Mesenteric fat pad (tissue), 1 donor: ENCODE measurements around the gene MAPK8IP1. TPM values are rescaled to one million over a fixed set of nuclear protein-coding genes. Genes with fewer than 3 reads are reported as not detected.
"Not testable (repeated sequence)": the region's sequence is repeated elsewhere in the genome, so short reads cannot be mapped to it uniquely, and the experiment has no call there.

Source experiments
- DNase-seq: peaks from one replicate; pipeline ENCODE4 v3.0.0-alpha.2; 2020; ENCODE audit warnings: low spot score
- total RNA-seq: library from RNA; stranded (reverse); fragmentation: NEBNext Ultra II Directional; extraction: Animal tissue kit (Norgen Biotek cat#: 25700); gene quantifications from one replicate; pipeline ENCODE4 v1.2.1, GENCODE V29; 2021
- donor health status: DM: yes; HTN: yes; CAD: no.

Gene MAPK8IP1
- total RNA-seq, 1 donor from 2014 or later, result 4.2 TPM

DNA sequence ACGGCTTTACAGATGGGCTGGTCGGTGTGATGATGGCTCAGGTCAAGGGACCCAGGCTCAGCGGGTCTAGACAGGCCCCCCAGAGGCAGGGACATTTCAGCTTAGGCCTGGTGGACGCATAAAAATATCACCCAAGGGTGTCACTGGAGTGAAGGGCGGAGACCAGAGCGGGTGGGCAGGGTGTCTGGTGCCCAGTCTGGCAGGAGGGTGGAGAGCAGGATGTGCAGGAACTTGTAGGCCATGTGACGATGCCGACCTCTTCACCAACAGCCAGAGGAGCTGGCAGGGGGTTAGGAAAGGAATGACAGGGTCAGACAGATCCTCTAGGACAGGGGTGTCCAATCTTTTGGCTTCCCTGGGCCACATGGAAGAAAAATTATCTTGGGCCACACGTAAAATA lies 4.5 kb downstream of the MAPK8IP1 start:
- no peak for DNase-seq

DNA sequence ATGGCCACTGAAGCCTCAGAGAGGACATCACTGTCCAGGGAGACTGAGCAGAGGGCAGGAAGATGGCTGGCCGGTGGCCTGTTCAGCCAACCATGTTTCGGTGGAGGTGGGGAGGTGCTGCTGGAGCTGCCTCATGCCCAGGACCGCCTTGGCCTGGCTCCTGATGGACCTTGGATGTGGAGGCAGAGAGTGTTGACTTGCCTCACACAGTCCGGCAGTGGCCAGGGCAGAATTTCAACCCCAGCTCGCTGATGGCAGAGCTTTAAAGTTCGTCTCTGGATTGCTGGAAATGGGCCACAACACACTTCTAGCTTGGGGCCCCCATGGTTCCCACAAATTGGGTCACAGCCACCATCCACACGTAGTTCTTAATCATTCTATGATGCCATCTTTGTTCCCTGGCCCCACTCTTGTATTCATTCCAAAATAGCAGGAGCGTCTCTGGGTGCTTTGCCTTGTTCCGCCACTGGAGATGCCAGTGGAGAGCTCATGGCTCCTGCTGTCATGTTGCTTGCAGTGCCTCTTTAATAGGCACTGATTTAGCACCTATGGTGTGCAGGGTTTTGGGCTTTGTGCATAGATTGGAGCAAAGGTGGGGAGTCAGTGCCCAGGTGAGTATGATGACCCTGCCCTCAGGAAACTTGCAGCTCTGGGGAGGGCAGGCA lies 5.6 kb downstream of the MAPK8IP1 start:
- no peak for DNase-seq

DNA sequence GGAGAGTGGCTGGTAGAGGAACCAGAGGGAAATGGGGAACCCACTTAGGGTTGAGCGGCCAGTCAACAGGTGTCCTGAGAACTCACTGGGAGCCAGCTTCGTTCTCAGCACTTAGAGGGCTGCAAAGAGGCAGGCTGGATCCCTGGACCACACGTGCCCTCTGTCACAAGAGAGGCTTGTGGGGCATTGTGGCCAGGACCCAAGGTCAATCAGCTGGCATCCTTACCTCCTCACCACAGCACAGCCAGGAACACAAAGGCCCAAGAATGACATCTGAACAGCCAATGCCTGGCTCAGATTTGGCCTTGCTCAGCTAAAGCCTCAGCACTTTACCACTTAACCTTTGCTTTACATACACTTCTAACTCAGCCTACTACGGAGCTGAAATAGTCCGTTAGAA lies 7.4 kb downstream of the MAPK8IP1 start:
- no peak for DNase-seq

DNA sequence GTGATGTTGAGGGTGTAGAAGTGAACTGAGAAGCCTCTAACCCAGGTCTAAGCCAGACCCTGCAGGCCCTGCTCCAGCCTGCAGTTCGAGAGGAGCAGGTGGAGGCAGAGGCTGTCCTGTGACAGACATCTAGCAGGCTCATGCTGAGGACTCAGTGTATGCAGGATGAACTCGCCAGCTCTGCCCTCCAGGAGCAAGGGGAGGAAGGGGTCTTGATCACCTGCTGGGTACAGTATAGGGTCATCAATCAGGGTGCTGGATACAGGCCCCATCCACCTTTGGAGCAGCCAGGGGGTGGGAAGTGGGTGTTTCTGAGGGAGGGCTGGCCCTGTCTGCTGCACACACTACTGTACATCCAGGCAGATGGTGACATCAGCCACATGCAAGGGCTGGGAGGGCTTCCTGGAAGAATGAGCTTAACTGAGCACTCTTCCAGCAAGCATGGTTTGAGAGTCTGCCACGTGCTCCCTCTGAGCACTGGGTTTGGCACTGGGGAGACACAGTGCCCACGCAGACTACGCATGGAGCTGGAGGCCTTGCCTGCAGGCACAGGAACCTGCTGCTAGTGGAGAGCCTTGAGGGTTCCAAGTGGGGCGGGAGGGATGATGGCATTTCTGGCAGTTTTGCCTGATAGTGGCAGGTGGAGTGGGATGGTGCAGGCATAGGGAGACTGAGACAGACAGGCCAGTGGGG lies 9.2 kb downstream of the MAPK8IP1 start:
- DNase-seq, result no peak

DNA sequence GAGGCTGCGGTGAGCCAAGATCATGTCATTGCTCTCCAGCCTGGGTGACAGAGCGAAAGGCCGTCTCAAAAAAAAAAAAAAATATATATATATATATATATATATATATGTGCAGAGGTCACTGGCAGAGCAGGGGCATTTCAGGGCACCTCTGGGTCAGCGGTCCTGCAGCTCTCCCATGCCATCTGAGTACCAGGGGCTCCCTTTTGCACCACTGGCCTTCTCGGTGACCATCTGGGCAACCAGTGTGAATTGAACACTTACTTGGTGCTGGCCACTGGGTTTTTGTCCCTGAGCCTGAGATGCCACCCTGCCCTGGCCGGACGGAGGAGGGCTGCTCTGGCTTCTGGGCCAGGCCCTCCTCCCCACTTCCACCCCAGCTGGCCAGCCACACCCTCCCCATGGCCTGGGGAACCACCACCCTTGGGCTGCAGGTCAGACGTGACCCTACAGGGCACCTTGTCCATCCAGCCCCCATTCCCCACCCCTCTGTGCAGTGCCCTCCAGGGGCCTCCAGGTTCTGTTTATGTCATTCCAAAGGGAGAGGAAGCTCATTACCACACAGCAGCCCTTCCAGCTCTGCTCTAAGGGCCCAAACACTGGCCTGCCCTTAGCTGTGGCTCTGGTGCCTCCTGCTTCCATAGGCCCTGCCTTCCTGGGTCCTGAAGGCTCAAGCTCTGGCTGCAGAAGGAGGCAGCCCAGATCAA lies 10.3 kb downstream of the MAPK8IP1 start:
- DNase-seq, result no peak

DNA sequence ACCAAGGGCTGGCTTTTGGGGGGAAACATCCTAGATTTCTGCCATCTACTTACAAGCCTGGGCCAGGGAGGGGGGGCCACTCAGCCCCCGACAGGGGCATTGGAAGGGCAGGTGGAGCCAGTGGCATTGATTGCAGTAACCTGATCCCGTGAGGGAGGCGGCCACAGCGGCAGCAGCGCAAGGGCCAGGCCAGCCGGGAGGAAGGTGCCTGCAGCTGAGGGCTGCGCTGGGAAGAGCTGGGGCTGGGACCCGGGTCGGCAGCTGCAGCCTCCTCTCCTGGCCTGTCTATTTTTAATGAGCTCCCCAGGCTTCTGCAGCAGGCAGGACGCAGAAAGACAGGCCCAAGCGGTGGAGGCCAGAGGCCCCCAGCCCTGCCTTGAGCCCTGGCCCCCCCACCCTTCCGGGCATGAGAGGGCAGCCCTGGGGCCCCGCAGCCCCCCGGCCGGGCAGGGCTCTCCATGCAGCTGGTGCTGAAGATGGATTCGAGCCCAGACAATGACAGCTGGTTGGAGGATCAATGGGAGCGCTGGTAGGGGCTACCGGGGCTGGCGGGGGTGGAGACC lies 11.1 kb downstream of the MAPK8IP1 start:
- no peak for DNase-seq

DNA sequence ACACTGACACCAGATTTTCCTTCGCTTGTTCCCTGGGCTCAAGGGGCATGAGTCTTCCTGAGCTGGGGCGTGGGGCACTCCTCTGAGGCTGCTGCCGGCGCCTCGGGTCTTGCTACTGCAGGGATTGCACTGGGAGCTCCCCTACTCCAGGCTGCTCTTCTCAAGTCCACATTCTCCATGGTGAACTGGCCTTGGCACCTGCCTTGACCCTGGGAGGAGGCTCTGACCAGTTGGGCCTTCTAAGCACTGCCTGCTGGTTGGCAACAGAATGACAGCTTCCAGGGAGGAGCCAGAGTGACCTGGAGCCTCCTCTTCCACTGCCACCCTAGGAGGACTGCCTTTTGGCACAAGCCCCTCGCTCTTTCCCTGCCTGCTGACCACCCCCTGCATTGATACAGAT lies 12.1 kb downstream of the MAPK8IP1 start:
- DNase-seq, result no peak

DNA sequence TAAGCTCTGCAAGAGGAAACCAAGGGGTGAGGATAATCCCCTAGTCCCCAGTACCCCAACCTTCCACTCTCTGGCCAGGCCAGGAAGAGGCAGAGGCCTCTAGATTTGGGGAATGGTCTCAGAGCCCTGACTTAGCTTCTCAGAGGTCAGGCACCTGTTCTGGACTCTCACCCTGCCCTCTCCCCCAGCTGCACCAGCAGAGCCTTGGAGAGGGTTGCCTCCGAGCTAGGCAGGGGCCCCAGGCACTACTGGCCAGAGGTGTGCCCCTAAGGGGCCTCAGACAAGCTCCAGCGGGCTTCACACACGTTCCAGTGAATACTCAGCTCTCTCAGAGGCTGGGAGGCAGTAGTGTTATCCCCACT lies 13.6 kb downstream of the MAPK8IP1 start:
- DNase-seq, result no peak

DNA sequence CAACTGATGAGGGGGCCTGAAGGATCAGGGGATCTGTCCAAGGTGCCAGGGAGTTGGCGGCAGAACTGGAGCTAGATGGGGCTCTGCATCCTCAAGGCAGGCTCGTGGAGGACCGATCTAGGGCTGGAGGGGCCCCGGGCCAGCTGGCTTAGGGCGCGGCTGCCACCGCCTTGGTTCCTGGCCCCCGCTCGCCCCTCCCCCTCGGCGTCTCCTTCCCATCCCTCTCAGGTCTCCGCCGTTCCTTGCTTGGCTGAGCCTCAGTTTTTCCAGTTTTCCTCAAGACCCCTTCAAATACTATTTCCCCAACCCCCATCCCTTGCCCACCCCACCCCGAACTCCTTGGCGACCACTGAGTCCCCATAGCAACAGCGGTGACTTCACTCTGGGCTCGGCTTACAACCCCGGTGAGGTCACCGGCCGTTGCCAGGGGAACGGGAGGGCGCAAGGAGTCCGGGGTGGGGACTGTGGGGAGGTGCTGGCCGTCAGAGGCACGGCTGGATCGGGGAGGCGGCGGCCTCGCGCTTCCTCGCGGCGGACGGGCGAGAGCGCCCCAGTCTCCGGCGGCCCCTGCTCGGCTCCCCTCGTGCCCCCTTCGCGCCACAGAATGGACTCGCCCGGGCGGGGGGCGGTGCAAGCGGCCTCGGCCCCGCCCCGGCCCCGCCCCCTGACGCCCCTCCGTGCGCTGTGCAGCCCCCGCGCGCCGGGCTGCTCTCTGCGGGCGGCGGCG lies 14.2 kb downstream of the MAPK8IP1 start:
- DNase-seq, result peak; percentile 93

DNA sequence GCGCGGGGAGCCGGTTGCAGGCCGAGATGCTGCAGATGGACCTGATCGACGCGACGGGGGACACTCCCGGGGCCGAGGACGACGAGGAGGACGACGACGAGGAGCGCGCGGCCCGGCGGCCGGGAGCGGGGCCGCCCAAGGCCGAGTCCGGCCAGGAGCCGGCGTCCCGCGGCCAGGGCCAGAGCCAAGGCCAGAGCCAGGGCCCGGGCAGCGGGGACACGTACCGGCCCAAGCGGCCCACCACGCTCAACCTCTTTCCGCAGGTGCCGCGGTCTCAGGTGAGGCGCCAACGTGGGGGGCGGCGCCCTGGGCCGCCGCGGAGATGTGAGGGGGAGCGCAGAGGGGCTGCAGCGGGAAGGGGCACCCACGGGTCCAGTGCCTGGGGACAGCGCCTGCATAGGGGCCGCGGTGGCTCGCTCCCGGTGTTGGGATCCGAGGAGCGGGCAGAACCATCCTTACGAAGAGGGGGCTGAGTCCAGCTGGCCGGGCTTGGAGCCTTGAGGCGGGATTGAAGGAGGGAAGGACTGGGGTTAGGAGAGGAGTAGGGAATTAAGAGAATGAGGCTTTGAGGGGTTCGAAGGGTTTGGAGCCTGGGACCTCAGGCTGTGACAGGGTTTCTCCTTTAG lies 14.8 kb downstream of the MAPK8IP1 start:
- DNase-seq, result not testable (repeated sequence)

DNA sequence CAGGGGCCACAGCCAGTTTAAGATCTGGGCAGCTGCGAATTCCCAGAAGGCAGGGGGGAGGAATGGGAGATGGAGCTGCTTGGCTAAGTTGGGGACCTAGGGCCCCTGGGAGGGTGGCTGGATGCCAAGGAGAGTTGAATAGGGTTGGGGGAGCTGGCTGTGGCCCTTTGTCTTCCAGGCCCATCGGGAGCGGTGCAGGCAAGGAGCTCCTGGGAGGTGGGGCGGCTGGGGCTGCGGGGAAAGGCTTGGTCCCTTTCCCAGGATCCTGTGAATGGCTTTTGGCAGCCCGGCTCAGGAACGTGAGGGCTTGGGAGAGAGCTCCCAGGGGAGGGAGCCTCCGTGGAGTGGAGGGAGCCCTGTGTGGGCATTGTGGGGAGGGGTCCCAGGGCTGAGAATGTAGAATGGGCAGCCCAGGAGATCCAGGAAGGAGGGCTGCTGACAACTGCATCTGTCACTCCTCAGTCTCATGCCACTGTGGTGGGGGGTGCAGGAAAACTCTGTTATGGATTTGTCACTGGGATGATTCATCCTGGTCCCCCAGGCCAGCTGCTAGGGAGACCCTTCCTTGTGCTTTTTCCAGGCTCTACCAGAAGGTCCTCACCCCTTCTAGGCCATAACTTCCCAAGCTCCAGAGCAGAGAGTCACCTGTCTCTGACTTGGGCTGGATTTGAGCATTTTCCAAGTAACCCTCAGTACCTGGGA lies 15.6 kb downstream of the MAPK8IP1 start:
- no peak for DNase-seq

DNA sequence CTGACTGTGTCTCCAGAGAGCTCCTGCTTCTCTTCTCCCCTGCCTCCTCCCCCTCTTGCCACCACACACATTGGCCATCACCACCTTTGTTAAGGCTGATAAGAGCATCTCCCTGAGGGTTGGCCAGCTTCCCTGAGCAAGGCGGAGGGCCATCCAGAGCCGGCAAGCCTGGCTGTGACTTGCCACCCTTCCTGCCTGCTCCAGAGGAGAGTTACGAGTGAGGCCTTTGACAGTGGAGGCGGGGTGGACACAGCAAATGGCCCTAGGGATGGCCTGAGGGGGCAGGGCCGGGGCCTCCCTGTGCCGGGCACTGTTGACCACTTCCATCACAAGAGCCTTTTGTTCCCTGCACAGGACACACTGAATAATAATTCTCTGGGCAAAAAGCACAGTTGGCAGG lies 16.2 kb downstream of the MAPK8IP1 start:
- DNase-seq, result no peak

DNA sequence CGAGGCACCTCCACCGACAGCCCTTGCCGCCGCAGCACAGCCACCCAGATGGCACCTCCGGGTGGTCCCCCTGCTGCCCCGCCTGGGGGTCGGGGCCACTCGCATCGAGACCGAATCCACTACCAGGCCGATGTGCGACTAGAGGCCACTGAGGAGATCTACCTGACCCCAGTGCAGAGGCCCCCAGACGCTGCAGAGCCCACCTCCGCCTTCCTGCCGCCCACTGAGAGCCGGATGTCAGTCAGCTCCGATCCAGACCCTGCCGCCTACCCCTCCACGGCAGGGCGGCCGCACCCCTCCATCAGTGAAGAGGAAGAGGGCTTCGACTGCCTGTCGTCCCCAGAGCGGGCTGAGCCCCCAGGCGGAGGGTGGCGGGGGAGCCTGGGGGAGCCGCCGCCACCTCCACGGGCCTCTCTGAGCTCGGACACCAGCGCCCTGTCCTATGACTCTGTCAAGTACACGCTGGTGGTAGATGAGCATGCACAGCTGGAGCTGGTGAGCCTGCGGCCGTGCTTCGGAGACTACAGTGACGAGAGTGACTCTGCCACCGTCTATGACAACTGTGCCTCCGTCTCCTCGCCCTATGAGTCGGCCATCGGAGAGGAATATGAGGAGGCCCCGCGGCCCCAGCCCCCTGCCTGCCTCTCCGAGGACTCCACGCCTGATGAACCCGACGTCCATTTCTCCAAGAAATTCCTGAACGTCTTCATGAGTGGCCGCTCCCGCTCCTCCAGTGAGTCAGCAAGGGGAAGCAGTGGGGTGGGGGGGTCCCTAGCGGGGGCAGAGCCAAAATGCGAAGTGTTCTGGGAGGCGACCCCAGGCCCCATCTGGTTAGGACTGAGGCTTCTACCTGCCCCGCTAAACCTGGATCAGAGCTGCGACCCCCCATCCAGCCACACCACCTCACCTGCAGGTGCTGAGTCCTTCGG lies 17.3 kb downstream of the MAPK8IP1 start:
- no peak for DNase-seq

DNA sequence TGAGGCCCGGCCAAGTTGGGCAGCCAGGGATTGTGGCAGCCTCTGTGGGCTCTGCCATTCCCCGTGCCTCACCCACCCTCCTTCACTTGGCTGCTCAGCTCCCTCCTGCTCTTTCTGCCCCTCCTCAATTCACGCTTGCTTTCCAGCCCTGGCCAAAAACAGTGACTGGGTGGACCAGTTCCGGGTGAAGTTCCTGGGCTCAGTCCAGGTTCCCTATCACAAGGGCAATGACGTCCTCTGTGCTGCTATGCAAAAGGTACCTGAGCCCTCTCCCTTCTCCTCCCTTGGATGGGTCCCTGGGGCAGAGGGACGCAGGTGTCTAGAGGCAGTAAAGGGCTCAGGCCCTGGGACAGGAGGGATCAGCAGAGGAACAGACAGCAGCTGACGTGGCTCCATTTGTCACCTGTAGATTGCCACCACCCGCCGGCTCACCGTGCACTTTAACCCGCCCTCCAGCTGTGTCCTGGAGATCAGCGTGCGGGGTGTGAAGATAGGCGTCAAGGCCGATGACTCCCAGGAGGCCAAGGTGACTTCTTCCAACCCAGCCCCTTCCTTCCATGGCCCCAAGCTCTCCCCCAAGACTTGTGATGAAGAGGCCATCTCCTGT lies 19.0 kb downstream of the MAPK8IP1 start:
- DNase-seq, result no peak

DNA sequence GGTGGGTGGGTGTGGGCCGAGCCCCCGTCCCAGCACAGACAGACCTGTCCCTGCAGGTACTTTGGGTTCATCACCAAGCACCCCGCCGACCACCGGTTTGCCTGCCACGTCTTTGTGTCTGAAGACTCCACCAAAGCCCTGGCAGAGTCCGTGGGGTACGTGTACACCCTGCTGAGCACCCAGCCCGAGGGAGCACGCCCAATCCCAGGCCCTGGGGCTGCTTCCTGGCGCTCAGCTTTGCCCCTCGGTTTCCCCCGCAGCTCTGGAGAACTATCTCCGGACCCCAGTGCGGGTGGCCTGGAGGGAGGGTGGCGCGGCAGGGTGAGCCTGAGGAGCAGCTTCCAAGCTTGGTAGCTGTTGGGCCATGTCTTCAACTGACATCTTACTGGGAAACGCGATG lies 19.6 kb downstream of the MAPK8IP1 start:
- no peak for DNase-seq

DNA sequence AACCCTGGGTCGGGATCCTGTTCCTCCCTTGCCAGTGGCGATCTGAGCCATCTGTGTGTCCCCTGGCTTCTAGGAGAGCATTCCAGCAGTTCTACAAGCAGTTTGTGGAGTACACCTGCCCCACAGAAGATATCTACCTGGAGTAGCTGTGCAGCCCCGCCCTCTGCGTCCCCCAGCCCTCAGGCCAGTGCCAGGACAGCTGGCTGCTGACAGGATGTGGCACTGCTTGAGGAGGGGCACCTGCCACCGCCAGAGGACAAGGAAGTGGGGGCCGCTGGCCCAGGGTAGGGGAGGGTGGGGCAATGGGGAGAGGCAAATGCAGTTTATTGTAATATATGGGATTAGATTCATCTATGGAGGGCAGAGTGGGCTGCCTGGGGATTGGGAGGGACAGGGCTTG lies 20.1 kb downstream of the MAPK8IP1 start:
- DNase-seq, result not testable (repeated sequence)

DNA sequence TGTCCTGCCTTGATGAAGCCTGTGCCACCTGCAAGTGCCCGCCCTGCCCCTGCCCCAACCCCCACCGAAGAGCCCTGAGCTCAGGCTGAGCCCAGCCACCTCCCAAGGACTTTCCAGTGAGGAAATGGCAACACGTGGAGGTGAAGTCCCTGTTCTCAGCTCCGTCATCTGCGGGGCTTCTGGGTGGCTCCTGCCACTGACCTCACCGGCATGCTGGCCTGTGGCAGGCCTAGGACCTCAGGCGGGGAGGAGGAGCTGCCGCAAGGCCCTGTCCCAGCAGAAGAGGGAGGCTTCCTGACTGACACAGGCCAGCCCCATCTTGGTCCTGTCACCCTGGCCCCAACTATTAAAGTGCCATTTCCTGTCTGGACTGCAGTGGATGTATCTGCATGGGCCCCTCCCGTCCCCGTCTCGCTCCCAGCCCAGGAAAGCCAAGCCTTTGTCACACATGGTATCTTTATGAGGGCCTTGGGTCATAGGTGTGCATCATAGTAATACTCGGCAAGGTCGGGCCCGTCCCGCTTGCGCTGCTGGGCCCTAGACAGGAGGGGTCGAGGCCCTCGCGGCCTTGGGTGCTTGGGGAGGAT lies 20.7 kb downstream of the MAPK8IP1 start:
- DNase-seq, result no peak

DNA sequence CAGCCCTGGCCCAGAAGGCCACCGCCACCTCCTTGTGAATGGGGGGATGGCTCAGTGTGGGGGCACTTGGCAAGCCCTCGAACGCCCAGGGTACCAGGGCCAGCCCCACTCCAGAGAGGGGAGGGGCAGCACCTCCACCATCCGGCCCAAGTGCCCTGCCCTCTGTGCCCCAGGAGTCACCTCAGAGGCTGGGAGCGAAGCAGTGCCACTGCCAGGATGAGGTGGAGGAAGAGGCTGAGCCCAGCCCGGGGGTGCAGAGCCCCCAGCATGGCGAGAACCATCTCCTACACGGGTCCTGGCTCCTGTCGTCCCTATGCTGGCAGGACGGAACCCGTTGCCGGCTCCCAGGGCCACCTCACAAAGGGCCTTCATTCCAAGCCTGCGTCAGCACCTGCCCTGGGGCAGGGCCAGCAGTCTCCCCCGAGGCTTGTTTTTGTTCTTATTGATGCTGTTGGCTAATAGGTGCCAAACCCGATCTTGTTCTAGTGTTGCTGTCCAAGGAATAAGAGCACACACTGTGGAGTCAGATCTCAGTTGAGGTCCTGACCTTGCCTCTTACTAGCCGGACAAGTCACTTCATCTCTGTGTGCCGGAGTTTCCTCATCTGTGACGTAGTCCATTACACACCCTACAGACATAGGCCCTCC lies 21.6 kb downstream of the MAPK8IP1 start, which contains the start of gene FREY1:
Gene FREY1 (minus strand): TSS at position 307 of the 647 bp plus-strand sequence. CDS start 26 bp downstream, at position 281.
- DNase-seq, result no peak
